ENCODE results near the gene CPD. TPM values are rescaled to one million over a fixed set of nuclear protein-coding genes. Genes with fewer than 3 reads are reported as not detected.

The CPD gene
- total and polyA plus RNA-seq, 9 of the 15 experiments (the other 6 are each of a cell fraction or from before 2014, with no cell fraction given) = 4.5 to 24.4 (median 20.4) TPM

GRCh38 chr17:30389756-30390300, 11.1 kb downstream of the CPD start:
- no peak overlapping the region for H3K4me2 ChIP-seq (ENCODE audit: insufficient read depth, low read length)
- POLR2A ChIA-PET = interaction anchor here (0.9 to 2.3 kb wide), 3 partner anchors 8 to 15 kb away, joined by 3 to 10 read pairs (median 5); partner anchors contain the start of gene CPD
- in situ Hi-C loops (cut with MboI) = no loop called here
- H3K9me1 ChIP-seq (ENCODE audit: control insufficient read depth, insufficient read depth, low read length) = no peaks in the 10 kb centered on the region
- peaks cover 7 to 9% of the 10 kb centered on the region in 2 experiments; a peak in 4 of 5 replicates for H3K4me1 ChIP-seq (replicated peaks in 1 of 2; ENCODE audit: control insufficient read depth in 2 of 2, insufficient read depth in 2 of 2, low read length in 2 of 2)
- no peak for ATAC-seq
- H3K36me3 ChIP-seq (ENCODE audit: control insufficient read depth, insufficient read depth, low read length) = peaks cover 34% of the 10 kb centered on the region
- WGBS (ENCODE audit: insufficient coverage, low coverage, missing lambda C conversion rate) = 58% methylated on average over 5 of the region's 6 CpGs
- H3K27me3 ChIP-seq (ENCODE audit: control insufficient read depth in 2 of 2, insufficient read depth in 2 of 2, low read length in 2 of 2) = no peaks in the 10 kb centered on the region
- FAIRE-seq = peak; percentile 35
- no peak for DNase-seq (ENCODE audit: extremely low read depth in 1 of 4, low spot score in 3 of 4)
- no peaks in the 10 kb centered on the region for H3K9me3 ChIP-seq (replicated peaks; ENCODE audit: control insufficient read depth, insufficient read depth, low read depth, low read length)
- no peak overlapping the region for H3K27ac ChIP-seq (ENCODE audit: extremely low read depth, low read depth, low read length)
- intact Hi-C loops (cut with micrococcal nuclease) = no loop called here
- BruUV-seq (replicated peaks) = no TSS peak
- no peaks in the 10 kb centered on the region; the same call in 1 of the 2 replicates for H4K20me1 ChIP-seq (replicated peaks; ENCODE audit: control insufficient read depth, insufficient read depth, low read length)
- H3K79me2 ChIP-seq (ENCODE audit: control insufficient read depth, insufficient read depth, low read length) = no peaks in the 10 kb centered on the region
- H3K4me3 ChIP-seq = no peak overlapping the region
- no peak overlapping the region for H2AFZ ChIP-seq (ENCODE audit: low read depth, low read length)
- no peak for TF ChIP-seq RNF219 (CRISPR knock-in tag; IDR thresholded peaks at IDR 0.05)
- no peak for TF ChIP-seq ZNF184 (CRISPR knock-in tag; IDR thresholded peaks at IDR 0.05)
- TF ChIP-seq ZNF444 (CRISPR knock-in tag; IDR thresholded peaks at IDR 0.05) = no peak
- TF ChIP-seq HIVEP1 (CRISPR knock-in tag; IDR thresholded peaks at IDR 0.05) = no peak
- no peak for TF ChIP-seq ZNF766 (CRISPR knock-in tag; conservative IDR thresholded peaks at IDR 0.05)
- no peak for TF ChIP-seq MCM5 (IDR thresholded peaks at IDR 0.05; ENCODE audit: low read depth)
- TF ChIP-seq ATF6 (CRISPR knock-in tag; IDR thresholded peaks at IDR 0.05) = no peak
- TF ChIP-seq ZNF384 (IDR thresholded peaks at IDR 0.05; ENCODE audit: low read depth, low read length) = 0 out of 2 replicates have a peak, but pooled peaks have one; percentile 15
- CTCF ChIA-PET (ENCODE audit: low intra/inter-chr PET ratio) = no interaction called here
- no peak overlapping the region for H3K9ac ChIP-seq (ENCODE audit: insufficient read depth in 1 of 2, low read depth in 2 of 2, low read length in 2 of 2)
